HepG2 (cell line): Measurements from ENCODE around the gene MFSD2B. TPM values are rescaled to one million over a fixed set of nuclear protein-coding genes. Genes with fewer than 3 reads are reported as not detected.
A peak's percentile ranks its signal among the peaks of the same experiment; 100 is the strongest.

Experiments used
- CCAR2 ChIP-seq: fragments of 200-400 bp; formaldehyde crosslinking; optimal IDR thresholded peaks from 2 replicates; pipeline ENCODE3; 2018; ENCODE audit warnings: low read depth, mild to moderate bottlenecking, low read length, moderate library complexity
- FOXA1 ChIP-seq, 2 experiments: fragments of 450-650 bp in 1 of 2; sonication (generic) in 1 of 2; formaldehyde crosslinking in 1 of 2; IDR thresholded peaks; 2 replicates each; pipeline versions ENCODE4 v1.4.0 to v1.6.1; 2016 to 2020; ENCODE audit warnings: missing genetic modification reagents in 1 of 2
- GLI4 ChIP-seq: sonication (generic); formaldehyde crosslinking; IDR thresholded peaks from 2 replicates; pipeline ENCODE4 v1.5.1; 2020; ENCODE audit warnings: missing genetic modification reagents, mild to moderate bottlenecking, moderate library complexity, borderline replicate concordance
- HNF1B ChIP-seq: sonication (generic); formaldehyde crosslinking; IDR thresholded peaks from 2 replicates; pipeline ENCODE4 v1.5.1; 2020; ENCODE audit warnings: mild to moderate bottlenecking, moderate library complexity, missing genetic modification reagents
- HNF4A ChIP-seq: sonication (generic); formaldehyde crosslinking; IDR thresholded peaks from 2 replicates; pipeline ENCODE4 v1.4.0; 2020; ENCODE audit warnings: missing genetic modification reagents
- KMT2A ChIP-seq: sonication (generic); formaldehyde crosslinking; IDR thresholded peaks from 2 replicates; pipeline ENCODE4 v1.4.0; 2020; ENCODE audit warnings: missing genetic modification reagents
- MATR3 ChIP-seq: sonication (generic); formaldehyde crosslinking; IDR thresholded peaks from 2 replicates; pipeline ENCODE4 v1.4.0; 2020; ENCODE audit warnings: missing genetic modification reagents
- MTERF4 ChIP-seq: sonication (generic); formaldehyde crosslinking; IDR thresholded peaks from 2 replicates; pipeline ENCODE4 v1.8.0; 2023; ENCODE audit warnings: mild to moderate bottlenecking, missing genetic modification reagents
- NFYB ChIP-seq: sonication (generic); formaldehyde crosslinking; IDR thresholded peaks from 2 replicates; pipeline ENCODE4 v1.4.0; 2020; ENCODE audit warnings: missing genetic modification reagents
- NR2F2 ChIP-seq: IDR thresholded peaks from 2 replicates; pipeline ENCODE4 v1.6.1; 2012; ENCODE audit warnings: low read depth, inconsistent platforms, borderline replicate concordance
- NRL ChIP-seq: sonication (generic); formaldehyde crosslinking; IDR thresholded peaks from 2 replicates; pipeline ENCODE4 v1.5.0; 2020; ENCODE audit warnings: missing genetic modification reagents, mild to moderate bottlenecking, moderate library complexity, borderline replicate concordance
- PCBP2 ChIP-seq: fragments of 200-400 bp; formaldehyde crosslinking; optimal IDR thresholded peaks from 2 replicates; pipeline ENCODE3; 2018; ENCODE audit warnings: low read length, low read depth; ENCODE audit not compliant: poor library complexity, severe bottlenecking
- SPEN ChIP-seq: sonication (generic); formaldehyde crosslinking; IDR thresholded peaks from 2 replicates; pipeline ENCODE4 v1.5.1; 2020; ENCODE audit warnings: low read depth, mild to moderate bottlenecking, missing genetic modification reagents
- ZNF407 ChIP-seq: sonication (generic); formaldehyde crosslinking; IDR thresholded peaks from one replicate; pipeline ENCODE4 v1.5.1; 2020; ENCODE audit warnings: mild to moderate bottlenecking, missing genetic modification reagents; ENCODE audit errors: not compliant biosample characterization
- ZNF782 ChIP-seq: sonication (generic); formaldehyde crosslinking; IDR thresholded peaks from 2 replicates; pipeline ENCODE4 v1.4.0; 2020; ENCODE audit warnings: missing genetic modification reagents, mild to moderate bottlenecking, borderline replicate concordance
- polyA plus RNA-seq, 8 experiments: library from polyadenylated mRNA; depleted of rRNA in 3 of 8; stranded (reverse) in 7 of 8; unstranded in 1 of 8; fragments of >200 nt; fragmentation: Illumina TruSeq in 4 of 8; extraction: Trizol in 4 of 8; gene quantifications; 2 replicates each; pipeline versions ENCODE4 v1.2.1 to v1.2.3, GENCODE V29; 2011 to 2016; ENCODE audit warnings: low read depth in 4 of 8, missing spikeins in 1 of 8, mixed read lengths in 1 of 8; ENCODE audit not compliant: insufficient read depth in 1 of 8
- total RNA-seq, 5 experiments: library from RNA; depleted of rRNA; stranded (reverse); fragments of >200 nt; fragmentation: Illumina TruSeq; extraction: Trizol; gene quantifications; 2 replicates each; pipeline ENCODE4 v1.2.3, GENCODE V29; 2016; ENCODE audit warnings: low read depth in 1 of 5
- TF ChIP-seq, protein P1 (sequence below): IDR thresholded peaks from 2 replicates; pipeline ENCODE4 v1.6.1; 2018; ENCODE audit warnings: missing genetic modification reagents, mild to moderate bottlenecking, missing compliant biosample characterization

MFSD2B gene
- total and polyA plus RNA-seq, 2 of the 13 experiments (the other 11 are each of a cell fraction or from before 2014, with no cell fraction given) = 0.21 to 0.93 TPM

- no peak for TF ChIP-seq NRL (CRISPR knock-in tag)
- TF ChIP-seq ZNF782 (CRISPR knock-in tag) = no peak
- no peak for TF ChIP-seq CCAR2
- no peak for TF ChIP-seq NR2F2
- TF ChIP-seq KMT2A (CRISPR knock-in tag) = no peak
- TF ChIP-seq MATR3 = no peak
- 0 out of 2 replicates have a peak, but pooled peaks have one; percentile 40 for TF ChIP-seq GLI4 (CRISPR knock-in tag)
- no peak for TF ChIP-seq PCBP2
- TF ChIP-seq MTERF4 (CRISPR knock-in tag) = no peak
- TF ChIP-seq SPEN = peak; percentile 36; the same call in 1 of the 2 replicates
- TF ChIP-seq NFYB (CRISPR knock-in tag) = no peak
- peak; percentile 6 for TF ChIP-seq ZNF407 (CRISPR knock-in tag)
- TF ChIP-seq, protein P1, sequence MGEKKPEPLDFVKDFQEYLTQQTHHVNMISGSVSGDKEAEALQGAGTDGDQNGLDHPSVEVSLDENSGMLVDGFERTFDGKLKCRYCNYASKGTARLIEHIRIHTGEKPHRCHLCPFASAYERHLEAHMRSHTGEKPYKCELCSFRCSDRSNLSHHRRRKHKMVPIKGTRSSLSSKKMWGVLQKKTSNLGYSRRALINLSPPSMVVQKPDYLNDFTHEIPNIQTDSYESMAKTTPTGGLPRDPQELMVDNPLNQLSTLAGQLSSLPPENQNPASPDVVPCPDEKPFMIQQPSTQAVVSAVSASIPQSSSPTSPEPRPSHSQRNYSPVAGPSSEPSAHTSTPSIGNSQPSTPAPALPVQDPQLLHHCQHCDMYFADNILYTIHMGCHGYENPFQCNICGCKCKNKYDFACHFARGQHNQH (CRISPR knock-in tag) = no peak
- no peak for TF ChIP-seq HNF4A (CRISPR knock-in tag)
- TF ChIP-seq FOXA1 (IDR thresholded peaks at IDR 0.05) = no peak
- peak; percentile 41; the same call in 1 of the 2 replicates for TF ChIP-seq FOXA1 (CRISPR knock-in tag; IDR thresholded peaks at IDR 0.05)
- TF ChIP-seq HNF1B = no peak
Observed at GRCh38 chr2:24016376-24016761, 6.5 kb downstream of the MFSD2B start (continued).
